Putamen (tissue), 1 donor: ENCODE data around the gene FGD2.
"Not testable (repeated sequence)": the region's sequence is repeated elsewhere in the genome, so short reads cannot be mapped to it uniquely, and the experiment has no call there.

Source experiments
- DNase-seq: peaks from one replicate; pipeline ENCODE4 v3.0.0-alpha.2; 2016; ENCODE audit warnings: low spot score

The FGD2 gene

DNA sequence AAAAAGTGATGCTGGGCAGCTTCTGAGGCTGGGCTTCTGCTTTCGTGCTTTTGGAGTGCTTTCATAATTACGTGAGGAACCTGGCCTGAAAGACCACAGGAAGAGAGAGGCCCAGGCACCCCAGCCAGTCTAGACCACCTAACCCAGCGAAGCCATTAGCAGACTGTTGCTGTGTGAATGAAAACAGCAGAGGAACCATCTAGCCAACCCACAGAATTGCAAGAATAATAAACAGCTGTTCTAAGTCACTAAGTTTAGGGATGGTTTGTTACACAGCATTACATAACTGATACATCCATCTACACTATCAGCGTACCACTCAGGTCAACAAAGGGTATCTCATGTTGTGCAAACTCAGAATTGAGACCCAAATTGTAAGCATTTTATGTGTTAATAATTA is 34.5 kb downstream of the FGD2 start:
- no peak for DNase-seq

DNA sequence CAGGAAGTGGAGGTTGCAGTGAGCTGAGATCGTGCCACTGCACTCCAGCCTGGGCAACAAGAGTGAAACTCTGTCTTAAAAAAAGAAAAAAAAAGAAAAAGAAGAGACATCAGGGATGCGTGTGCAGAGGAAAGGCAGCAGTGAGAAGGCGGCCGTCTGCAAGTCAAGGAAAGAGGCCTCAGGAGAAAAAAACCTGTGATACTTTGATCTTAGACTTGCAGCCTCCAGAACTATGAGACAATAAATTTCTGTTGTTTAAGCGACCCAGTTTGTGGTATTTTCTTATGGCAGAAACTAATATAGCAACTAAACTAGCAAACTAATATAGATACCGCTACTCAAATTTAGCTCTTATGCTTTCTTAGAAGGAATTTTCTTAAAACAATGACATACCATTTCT is 36.1 kb downstream of the FGD2 start:
- DNase-seq, result no peak

DNA sequence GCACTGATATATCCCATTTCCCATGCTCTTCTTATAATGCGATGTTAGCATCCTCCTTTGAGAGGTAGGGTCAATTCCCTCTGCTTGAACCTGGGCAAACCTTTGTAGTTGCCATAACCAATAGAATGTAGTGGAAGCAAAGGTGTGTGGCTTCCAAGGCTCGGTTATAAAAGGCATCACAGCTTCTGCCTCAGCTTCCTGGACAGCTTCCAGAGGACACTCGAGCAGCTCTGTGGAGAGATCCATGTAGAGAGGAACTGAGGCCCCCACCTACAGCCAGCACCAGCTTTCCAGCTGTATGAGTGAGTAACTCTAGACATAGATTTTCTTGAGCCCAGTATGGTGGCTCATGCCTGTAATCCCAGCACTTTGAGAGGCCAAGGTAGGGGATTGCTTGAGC is 36.7 kb downstream of the FGD2 start:
- no peak for DNase-seq

DNA sequence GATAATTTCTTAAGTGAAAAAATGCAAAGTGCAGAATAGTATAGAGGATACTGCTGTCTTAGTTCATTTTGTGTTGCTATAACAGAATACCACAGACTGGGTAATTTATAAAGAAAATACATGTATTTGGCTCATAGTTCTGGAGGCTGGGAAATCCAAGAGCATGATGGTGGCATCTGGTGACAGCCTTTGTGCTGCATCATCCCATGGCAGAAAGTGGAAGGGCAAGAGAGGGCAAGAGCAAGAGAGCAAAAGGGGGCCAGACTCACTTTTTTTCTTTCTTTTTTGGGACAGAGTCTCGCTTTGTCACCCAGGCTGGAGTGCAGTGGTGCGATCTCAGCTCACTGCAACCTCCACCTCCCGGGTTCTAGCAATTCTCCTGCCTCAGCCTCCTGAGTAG is 37.6 kb downstream of the FGD2 start:
- not testable (repeated sequence) for DNase-seq

DNA sequence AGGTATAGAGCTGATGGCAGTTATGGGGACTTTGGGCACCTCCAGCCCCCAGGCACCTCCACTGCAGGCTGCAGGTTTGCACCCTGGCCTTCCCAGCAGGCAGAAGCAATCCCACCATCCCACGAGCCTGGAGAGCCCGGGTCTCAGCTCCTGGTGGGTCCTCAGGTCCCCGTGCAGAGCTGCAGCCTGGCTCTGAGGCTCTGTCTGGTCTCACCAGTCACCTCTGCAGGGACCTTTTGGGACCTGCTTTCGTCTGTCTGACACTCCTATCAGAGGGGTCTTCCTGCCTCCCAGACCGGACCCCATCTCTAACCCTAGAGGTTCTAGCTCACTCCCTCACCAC is 41.9 kb downstream of the FGD2 start:
- no peak for DNase-seq

DNA sequence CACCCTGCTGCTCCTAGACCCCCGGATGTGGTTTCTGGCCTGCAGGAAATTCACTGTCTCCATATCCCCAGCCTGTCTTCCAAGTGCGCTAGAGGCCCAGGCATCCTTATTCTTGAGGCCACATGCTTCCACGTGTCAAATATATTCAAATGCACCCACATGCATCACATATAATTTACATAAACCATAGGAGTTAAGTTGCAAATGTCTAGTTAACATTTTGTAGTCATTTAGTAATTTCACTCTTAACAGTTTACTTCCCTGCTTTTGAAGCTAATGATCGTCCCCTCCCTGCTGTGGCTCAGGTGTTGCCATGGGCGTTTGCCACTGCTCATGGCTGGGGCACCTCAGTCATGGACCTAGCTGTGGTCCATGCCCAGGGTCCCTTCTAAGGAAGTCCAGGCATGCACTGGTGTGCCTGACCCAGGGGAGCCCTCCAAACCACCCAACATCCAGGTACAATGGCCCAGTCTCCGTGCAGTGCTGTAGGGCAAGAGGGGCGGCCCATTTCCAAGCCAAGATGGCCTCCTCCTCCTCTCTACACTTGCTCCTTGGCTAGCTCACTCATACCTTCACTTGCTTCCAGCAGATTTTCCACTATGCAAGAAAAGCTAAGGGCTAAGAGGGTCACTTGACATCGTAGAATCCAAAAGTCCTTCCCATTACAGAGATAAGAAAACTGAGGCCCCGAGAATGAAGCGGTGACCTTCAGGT is 42.4 kb downstream of the FGD2 start:
- no peak for DNase-seq

DNA sequence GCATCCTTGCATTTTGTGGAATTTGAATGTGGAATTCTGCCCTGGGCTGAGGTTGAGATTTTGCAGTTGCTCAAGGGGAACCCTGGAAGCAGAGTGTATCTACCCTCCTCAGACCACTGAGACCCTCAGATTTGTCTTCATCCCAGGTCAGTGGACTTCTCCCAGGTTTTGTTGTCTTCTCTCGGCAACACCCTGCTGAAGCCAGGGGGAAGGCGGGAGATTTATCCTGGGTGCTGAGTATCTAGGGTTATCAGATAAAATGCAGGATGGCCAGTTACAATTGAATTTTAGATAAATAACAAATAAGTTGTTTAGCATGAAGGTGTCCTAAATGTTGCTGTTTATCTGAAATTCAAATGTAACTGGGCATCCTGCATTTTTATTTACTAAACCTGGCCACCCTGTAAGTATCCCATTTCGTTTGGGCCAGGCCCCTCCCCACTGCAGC is 43.0 kb downstream of the FGD2 start:
- DNase-seq, result no peak

DNA sequence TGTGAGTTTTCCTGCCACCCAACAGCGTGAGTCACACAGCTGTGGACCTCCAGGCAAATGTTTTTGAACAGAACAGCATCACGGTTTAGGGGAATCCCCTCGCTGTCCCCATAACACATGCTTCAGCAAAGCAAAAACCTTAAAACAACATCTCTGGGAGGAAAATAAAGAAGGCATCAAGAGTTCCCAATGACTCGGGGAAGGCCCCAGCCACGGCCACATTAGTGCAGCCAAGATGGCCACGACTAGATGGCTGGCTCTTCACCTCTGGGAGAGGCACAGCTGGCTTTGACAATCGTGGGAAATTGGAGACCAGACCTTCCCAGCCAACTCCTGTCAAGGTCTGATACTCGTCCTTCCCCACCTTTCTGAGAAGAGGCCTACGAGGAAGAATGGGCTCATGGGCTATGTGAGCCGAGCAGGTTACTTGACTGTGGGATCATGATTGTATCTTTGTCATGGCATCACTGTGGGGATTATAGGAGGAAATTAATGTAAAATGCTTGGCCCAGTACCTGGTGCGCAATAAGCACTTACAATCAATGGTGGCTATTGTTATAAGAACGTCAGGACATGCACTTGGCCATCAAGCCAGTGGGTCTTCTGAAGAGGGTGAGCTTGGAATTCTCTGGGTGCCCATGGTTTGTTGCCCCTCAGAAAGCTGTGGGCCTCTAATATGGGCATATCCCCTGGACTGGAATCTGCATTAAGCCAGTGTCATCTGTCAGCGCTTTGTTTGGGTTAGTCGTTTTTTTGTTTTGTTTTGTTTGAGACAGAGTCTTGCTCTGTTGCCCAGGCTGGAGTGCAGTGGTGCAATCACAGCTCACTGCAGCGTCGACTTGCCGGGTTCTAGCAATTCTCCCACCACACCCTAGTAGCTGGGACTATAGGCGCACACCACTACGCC is 43.6 kb downstream of the FGD2 start:
- DNase-seq, result no peak

DNA sequence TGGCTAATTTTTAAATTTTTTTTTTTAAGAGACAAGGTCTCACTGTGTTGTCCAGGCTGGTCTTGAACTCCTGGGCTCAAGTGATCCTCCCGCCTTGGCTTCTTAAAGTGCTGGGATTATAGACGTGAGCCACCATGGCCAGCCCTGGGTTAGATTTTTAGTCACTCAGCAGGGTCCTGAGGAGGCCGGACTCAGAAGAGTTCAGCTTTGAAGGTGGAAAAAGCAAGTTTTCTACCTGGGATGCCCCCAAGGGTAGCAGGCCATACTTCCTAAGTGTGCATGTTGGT is 44.2 kb downstream of the FGD2 start:
- no peak for DNase-seq

DNA sequence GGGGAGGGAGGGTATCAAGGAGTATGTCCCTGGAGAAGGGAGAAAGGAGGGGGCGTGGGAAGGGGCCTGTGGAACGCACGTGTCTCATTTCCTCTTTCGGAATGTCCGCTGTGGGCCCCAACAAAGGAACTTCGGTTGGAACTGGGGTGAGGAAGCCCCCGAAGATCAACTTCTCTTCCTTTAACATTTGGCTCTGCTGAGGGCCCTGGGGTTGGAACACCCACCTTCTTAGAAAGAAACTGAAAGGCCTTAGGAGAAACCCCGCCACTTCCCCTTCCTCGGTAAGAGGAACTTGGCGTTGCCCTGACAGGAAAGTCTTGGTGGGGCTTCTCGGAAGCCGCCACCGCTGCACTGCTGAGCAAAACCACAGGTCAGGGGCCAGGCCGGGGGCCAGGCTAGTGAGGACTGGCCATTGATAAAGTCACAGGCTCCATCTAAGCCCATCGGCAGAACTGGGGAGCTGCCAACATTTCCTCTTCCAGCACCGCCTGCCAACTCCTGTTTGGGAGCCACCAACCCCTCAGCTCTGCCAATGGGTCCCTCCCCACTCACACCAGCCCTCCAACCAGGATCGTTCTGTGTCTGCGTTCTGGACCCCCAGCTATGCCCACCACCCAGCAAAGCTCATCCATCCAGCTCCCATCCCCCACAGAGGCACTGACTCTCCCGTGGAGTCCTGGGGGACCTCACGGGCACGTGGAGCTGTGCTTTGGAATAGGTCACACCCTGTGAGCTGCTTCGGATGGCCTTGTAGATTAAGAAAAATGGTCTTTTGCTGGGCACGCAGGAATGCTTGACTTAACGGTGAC is 44.8 kb downstream of the FGD2 start:
- peak; percentile 48 for DNase-seq

DNA sequence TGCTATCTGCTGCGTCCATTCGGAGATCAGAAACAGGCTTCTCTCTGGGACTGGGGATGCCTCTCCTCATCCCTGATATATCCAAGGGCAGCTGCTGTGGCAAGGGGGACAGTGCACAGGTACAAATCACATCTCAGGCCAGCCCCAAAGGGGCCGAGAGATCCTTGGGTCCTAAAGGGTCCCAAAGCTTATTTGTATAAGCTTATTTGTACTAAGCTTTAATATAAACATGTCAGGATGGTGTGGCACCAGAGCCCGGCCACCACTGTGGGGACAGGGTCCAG is 45.3 kb downstream of the FGD2 start:
- no peak for DNase-seq

DNA sequence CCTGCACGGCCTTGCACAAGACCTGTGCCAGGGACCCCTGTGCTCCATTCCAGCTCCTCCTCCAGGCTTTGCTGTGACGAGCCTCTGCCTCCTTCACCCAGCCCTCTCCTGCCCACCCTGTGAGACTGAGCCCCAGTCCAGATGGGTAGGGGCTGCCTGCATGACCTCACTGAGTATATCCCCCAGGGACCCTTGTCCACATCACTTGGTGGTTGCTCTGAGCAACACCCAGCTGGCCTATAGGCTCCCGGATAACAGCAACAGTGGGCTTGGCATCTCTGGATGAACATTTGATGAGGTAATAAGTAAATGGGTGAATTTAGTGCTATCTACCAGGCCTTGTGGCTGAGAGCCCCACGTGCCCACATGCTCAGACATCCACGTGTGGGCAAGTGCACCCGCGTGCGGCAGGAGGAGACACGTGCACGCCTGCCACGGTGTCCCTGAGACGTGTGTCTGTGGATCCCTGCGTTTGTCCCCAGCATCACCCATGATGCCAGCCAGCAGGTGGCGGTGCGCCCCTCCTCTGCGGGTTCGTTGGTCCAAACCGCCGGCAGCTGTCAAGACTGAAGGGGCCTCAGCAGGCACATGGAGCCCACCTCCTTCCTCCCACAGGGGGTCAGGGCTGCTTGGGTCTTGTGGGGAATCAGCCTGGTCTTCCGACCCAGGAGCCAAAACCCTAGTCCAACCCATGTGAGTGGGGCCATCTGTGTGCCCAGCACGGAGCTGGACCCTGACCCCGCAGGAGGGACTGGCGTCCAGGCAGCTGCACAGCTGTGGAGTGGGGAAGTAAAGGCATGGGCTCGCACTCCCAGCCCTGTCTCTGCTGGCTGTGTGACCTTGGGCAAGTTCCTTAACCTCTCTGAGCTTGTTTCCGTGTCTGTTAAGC is 45.9 kb downstream of the FGD2 start:
- DNase-seq, result peak; percentile 74

DNA sequence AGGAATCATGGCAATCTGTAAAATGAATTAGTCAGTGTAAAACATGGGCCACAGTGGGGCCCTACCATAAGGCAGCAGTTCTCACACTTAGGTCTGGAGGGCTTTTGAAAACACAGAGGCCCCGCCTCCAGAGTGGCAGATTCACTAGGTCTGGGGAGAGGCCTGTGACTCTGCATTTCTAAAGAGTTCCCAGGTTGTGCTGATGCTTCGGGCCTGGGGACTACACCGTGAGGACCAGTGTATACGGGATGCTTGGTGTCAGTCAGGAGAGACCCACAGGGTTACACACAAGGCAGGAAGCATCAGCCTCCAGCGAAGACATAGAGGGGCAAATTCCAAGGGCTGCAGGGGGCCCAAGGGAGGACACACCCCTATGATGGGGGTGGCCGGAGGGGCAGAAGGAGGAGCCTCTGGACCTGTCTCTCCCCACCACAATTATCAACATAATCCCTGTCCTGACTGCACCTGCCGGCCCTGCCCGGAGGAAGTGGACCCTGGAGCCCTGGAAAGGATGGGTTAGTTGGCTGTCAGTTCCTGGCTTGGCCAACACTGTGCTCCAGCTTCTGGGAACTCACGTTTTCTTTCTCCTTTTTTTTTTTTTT is 46.7 kb downstream of the FGD2 start:
- DNase-seq, result no peak

DNA sequence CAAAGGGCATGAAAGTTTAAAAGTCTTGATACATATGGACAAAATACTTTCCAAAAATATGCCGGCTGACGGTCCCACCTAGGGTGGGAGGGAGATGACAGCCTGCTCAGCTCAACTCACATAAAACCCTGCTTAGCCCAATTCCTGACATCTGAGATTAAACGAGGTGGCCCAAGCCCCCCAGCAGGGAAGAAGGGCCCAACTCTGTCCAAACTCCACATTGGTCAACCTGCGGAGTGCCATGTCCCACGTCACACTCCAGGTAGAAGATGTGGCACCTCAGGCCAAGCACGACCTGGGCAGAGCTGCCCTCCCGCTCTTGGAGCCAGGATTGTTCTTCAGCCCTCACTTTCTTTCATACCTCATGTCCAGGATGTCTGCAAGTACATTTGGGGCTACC is 48.2 kb downstream of the FGD2 start:
- no peak for DNase-seq

DNA sequence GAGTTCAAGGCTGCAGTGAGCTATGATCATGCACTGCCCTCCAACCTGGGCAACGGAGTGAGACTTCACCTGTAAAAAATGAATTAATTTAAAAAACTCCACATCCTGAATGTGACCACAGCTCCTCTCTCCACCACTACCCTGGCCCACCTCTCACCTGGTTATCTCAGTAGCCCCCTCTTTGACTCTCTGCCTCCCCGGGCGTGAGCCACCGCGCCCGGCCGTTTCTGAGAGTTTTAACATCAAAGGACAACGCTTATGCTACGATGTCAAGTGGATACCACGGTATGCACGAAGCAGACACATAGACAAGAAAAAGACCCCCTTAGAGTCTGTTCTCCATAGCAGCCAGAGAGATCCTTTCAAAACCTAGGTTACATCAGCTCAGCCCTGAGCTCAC is 48.7 kb downstream of the FGD2 start:
- no peak for DNase-seq

DNA sequence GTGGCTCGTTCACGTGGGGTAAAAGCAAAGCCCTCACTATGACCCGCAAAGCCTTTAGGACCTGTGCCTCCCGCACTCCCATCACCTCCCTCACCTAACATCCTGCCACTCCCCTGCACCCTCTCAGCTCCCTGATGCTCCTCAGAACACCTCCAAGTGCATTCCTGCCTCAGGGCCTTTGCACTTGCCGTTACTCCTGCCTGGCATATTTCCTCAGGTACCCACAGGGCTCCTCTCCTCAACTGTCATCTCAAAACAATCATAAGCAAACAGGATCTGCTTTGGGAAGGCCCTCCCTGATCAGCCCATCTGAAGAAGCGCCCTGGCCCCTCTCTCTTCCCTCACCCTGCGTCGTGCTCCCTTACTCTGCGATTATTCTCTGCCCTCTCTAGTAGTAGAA is 49.1 kb downstream of the FGD2 start:
- DNase-seq, result no peak

DNA sequence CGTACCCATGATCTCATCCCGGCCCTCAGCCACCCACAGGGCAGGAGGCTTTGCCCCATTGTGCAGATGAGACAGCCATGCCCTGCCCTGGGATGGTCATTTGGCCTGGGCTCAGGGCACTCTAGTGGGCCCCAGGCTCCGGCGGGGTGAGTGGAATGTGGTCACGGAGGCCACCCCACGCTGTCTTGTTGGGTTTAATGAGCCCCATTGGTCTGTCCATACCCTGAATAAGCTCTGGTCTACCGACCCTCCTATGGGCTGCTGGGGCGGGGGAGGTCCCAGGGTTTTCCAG is 50.6 kb downstream of the FGD2 start:
- DNase-seq, result no peak

DNA sequence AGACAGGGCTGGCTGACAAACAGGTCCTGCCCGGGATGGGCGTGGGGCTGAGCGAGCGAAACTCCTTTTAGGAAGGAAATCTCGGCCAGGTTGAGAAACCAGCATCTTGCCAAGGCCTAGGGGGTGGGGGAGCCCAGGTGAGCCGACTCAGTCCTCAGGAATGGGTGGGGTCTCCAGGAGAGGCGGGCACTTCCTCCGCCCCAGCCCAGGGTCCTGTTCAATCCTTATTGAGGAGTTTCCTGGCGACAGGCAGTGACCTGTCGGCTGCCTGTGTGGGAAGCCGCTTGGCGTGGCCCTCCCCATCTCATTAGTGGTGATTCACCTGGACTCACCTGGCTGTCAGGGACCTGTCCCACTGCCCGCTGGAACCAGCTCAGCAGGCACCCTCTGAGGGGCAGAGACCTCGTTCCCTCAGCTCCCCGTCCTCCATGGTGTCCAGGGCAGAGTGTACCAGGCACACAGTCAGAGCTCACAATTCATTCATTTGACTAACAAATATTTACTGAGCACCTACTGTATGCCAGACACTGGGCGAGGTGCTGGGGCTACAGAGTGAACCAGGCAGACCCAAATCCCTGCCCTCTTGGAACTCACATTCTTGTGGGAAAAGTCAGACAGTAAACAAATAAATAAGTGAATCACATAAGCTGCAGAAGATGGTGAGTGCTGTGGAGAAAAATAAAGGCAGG is 51.1 kb downstream of the FGD2 start:
- DNase-seq, result no peak

DNA sequence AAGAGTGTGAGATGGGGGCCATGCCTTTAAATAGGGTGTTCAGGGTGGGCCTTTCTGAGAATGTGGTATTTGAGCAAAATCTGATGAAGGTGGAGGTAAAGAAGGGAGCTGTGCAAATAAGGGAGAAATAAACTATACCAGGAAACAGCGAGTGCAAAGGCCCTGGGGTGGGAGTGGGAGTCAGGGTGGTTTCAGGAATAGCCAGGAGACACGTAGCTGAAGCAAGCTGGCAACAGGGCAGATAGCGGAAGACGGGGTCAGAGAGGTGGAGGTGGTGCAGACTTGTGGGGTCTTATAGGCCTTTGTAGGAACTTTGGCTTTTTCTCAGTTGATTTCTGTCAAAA is 51.6 kb downstream of the FGD2 start:
- DNase-seq, result no peak

DNA sequence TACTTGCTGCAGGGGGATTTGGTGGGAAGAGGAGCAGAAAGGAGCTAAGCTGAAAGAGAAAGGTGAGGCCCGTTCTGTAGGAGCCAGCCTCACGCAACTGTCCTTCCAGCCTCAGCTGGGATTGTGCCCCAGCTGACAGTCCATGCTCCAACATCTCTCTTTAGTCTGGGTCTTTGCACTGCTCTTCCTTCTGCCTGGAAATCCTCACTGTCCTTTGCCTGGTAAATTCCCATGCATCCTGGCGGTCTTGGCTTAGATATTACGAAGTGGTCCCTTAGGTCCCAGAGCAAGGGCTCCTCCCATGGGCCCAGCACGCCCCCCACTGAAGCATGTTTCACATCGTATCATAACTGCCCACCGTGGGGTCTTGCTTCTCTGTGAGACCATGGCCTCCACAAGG is 52.2 kb downstream of the FGD2 start:
- DNase-seq, result no peak

DNA sequence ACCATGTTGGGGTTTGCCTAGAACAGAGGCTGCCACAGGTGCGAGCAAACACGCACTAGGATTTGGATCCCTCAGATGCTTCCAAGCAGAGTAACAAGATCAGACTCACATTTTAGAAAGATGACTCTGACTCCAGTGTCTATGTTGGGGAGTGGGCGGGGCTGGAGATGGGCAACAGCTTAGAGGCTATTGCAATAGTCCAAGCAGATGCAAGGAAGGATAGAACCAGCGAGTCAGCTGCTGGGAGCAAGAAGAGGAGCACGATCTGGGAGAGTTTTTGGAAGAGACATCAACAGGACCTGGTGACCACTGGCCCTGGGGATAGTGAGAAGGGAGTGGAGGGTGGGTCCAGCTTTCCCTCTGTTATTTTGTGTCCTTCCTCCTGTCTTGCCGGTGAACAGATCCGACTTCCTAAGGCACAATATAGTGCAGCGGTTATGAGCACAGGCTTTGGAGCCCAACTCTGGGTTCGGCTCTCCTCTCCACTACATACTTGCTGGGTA is 52.7 kb downstream of the FGD2 start:
- no peak for DNase-seq
